Measurements from ENCODE around the gene NPBWR2. TPM values are rescaled to one million over a fixed set of nuclear protein-coding genes. Genes with fewer than 3 reads are reported as not detected.

NPBWR2 gene
- total RNA-seq, 1 experiment from 2014 or later = not detected

DNA sequence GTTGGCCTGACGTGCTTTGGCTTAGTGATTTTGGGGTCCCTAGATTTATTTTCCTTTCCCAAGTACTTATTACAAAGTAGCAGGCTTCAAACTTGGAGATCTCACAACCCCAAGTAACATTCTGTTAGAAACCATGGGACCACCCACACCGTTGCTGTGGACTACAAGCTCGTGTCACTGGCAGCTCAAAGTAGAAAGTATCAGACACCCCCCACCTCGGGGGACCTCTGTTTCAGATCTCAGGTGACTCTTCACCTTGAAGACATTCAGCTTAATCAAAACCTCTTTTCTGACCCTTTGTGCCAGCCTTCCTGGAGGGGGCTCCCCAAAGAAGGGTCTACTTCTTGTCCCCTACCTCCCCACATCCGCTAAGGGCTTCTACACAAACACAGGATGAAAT lies 41.2 kb upstream of the NPBWR2 start:
- Histone ChIP-seq H3K4me3 (ENCODE audit: insufficient read depth, low read depth, low read length) (no peak overlapping the region), H3K27me3 (ENCODE audit: control insufficient read depth, insufficient read depth, low read length) (no peaks in the 10 kb centered on the region), H3K36me3 (replicated peaks; ENCODE audit: control insufficient read depth, insufficient read depth, low read length) (no peaks in the 10 kb centered on the region)
- peak; percentile 26 for DNase-seq

DNA sequence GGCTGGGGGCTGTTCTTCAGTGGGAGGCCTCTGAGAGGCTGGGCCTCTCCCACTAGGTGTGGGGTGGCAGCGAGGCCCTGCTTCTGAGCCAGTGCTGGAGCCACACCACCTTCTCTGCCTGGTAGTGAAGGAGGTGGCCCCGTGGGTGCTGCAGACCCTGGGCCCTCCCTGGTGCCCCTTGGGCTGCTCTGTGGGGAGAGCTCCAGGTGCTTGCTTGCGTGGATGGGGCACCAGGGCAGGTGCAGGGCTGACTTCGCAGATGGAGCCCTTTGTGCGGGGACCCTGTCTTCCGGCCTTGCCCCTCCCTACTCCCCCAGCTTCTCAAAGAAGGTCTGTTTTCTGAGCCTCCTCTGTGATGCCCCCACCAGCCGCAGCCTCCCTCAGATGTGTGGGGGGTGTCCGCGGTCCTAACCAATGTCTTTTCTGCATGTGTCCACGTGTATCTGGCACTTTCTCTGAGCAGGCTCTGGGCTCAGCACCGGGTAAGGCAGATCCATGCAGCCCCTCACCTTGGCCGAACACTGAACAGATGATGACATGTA lies 39.6 kb upstream of the NPBWR2 start:
- DNase-seq = peak; percentile 49
- Histone ChIP-seq H3K4me3 (ENCODE audit: insufficient read depth, low read depth, low read length) (no peak overlapping the region), H3K27me3 (ENCODE audit: control insufficient read depth, insufficient read depth, low read length) (no peaks in the 10 kb centered on the region), H3K36me3 (replicated peaks; ENCODE audit: control insufficient read depth, insufficient read depth, low read length) (no peaks in the 10 kb centered on the region)

DNA sequence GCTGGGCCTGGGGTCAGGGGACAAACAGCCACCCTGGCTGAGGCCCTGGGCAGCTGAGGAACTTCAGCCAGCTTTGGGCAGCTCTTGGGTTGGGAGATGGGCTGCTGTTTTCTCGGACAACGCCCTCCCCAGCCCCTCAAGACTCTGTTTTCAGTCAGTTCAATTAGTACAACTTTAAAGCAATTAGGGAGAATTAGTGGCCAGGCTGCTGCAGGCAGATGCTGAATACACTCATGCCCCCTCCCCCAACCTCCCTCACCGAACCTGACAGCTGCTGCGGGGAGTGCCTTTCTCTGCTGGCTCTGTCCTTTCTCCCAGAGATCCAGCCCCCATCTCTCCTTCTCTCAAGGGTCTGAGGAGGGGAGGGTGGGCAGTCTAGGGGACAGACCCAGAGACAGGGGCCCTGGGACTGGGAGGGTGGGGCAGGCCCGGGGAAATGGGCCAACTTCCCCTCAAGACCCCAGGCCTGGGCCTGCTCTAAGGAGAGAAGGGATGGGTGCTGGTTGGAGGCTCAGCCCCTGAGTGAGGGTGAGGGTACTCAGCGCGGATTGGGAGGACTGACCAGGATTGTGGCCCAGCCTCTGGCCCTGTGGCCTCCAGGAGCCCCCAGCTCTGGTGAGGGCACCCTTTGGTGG lies 39.1 kb upstream of the NPBWR2 start:
- H3K4me3 ChIP-seq (ENCODE audit: insufficient read depth, low read depth, low read length) = no peak overlapping the region
- H3K36me3 ChIP-seq (replicated peaks; ENCODE audit: control insufficient read depth, insufficient read depth, low read length) = no peaks in the 10 kb centered on the region
- H3K27me3 ChIP-seq (ENCODE audit: control insufficient read depth, insufficient read depth, low read length) = no peaks in the 10 kb centered on the region
- peak; percentile 67 for DNase-seq

DNA sequence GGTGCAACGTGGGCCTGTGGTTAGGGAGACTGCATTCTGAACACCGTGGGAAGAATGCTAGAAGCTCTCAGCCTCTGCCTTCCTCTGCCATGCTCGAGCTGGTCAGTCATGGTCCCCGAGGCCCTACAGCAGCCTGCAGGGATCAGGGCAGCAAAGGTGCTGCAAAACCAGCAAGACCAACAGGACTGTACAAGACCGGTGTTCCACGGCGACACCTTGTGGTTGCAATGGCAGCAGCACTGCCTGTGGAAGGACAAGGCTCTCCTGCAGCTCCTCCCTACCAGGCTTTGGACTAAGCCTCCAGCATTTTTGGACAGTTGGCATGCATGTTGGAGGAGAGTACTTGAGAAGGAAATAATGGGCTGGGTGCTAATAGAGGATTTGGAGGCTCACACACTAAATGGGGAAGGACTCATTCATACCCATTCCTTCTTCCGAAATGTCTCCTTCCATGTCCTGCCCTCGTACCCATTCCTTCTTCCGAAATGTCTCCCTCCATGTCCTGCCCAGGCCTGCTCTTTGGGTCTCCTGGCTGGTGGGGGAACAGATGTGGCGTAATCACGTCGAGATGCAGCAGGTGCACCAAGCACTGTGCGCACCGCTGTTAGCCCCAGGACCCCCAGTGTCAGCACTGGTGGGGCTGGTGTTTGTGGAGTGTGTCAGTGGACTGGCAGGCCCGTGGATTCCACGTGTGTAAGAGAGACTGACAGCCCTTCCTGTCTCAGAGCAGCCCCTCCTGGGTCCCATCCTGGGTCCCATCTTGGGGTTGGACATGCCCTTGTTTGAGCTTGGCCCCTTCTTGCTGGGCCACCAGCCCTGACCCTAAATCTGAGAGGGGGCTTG lies 38.3 kb upstream of the NPBWR2 start:
- DNase-seq = peak; percentile 64
- Histone ChIP-seq H3K4me3 (ENCODE audit: insufficient read depth, low read depth, low read length) (no peak overlapping the region), H3K36me3 (replicated peaks; ENCODE audit: control insufficient read depth, insufficient read depth, low read length) (no peaks in the 10 kb centered on the region), H3K27me3 (ENCODE audit: control insufficient read depth, insufficient read depth, low read length) (no peaks in the 10 kb centered on the region)

DNA sequence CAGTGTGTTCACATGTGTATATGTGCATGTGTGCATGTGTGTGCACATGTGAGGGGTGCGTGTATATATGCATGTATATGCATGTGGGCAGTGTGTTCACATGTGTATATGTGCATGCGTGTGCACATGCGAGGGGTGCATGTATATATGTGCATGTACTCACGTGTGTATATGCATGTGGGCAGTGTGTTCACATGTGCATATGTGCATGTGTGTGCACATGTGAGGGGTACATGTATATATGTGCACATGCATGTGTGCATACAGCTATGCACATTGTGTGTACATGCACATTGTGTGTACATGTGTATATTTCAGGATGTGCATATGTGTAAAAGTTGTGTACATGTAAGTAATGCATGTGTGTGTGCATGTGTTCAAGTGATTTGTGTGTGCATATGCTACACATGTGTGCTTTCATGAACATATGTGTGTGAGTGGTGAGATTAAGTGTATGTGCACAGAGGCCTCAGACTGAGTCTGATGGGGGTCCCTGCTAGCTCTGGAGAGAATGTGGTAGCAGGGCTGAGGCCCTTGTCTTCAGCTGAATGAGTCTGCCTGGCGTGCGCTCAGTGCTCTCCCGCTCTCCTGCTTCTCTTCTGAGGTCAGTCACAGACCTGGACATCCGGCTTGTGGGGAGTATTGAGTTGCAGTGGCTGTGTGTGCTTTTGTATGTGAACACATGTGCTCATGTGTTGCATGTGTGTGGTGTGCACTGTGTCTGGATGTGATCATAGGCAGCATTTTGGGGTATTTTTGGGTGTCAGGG lies 37.0 kb upstream of the NPBWR2 start:
- Histone ChIP-seq H3K36me3 (replicated peaks; ENCODE audit: control insufficient read depth, insufficient read depth, low read length) (no peaks in the 10 kb centered on the region), H3K4me3 (ENCODE audit: insufficient read depth, low read depth, low read length) (no peak overlapping the region), H3K27me3 (ENCODE audit: control insufficient read depth, insufficient read depth, low read length) (no peaks in the 10 kb centered on the region)
- peak; percentile 17 for DNase-seq

DNA sequence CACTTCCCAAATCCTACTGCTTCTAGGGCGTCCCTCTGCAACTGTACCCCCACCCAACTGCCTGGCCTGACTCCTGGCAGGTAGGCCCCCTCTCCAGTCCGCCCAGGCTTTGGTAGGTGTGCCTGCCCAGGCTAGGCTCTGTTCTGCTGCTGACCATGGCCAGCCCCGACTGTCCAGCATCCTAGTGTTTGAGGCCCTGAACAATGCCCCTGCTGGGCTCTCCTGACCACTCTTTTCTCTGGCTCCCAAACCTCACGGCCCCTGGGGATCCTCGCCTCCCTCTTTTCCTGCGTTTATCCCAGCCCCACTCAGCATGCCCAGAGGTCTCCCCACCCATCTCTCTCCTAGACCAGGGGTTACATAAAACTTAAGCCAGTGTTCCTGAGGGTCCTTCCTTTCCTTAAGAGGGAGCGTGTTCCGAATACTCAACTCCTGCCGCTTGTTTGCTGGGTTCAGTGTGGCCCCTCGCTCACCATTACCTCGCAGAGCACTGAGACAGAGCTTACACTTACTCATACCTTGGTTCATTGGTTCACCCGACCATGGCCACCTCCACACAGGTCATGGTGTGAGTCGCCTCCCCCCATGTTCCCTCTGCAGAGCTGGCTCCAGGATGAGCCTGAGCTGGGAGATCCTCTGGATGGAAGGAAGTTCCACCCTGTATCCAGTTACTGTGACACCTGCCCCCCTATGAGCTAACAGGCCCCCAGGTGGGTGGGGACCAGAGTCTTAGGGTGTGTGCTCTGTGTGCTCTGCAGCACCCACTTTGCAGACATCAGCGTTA lies 35.8 kb upstream of the NPBWR2 start:
- Histone ChIP-seq H3K27me3 (ENCODE audit: control insufficient read depth, insufficient read depth, low read length) (no peaks in the 10 kb centered on the region), H3K4me3 (ENCODE audit: insufficient read depth, low read depth, low read length) (no peak overlapping the region), H3K36me3 (replicated peaks; ENCODE audit: control insufficient read depth, insufficient read depth, low read length) (no peaks in the 10 kb centered on the region)
- peak; percentile 50 for DNase-seq

DNA sequence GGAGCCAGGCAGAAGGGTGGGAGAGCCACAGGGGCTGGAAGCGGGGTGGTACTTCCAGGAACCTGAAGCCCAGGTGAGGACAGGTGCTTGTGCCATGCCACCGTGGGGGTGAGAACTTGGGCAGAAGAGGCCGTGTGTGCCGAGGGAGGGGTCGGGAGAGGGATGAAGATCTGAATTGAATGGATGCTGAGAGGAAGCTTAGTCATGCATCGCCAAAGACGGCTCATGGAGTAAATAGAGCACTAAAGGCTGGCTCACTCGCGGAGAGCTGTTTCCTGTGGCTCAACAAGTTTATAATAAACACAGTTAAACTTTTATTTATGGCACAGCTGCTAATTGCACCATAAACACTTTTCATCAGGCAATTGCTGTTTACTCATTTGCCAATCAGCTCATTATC lies 35.2 kb upstream of the NPBWR2 start:
- no peaks in the 10 kb centered on the region for H3K27me3 ChIP-seq (ENCODE audit: control insufficient read depth, insufficient read depth, low read length)
- H3K4me3 ChIP-seq (ENCODE audit: insufficient read depth, low read depth, low read length) = no peak overlapping the region
- H3K36me3 ChIP-seq (replicated peaks; ENCODE audit: control insufficient read depth, insufficient read depth, low read length) = no peaks in the 10 kb centered on the region
- peak; percentile 53 for DNase-seq

DNA sequence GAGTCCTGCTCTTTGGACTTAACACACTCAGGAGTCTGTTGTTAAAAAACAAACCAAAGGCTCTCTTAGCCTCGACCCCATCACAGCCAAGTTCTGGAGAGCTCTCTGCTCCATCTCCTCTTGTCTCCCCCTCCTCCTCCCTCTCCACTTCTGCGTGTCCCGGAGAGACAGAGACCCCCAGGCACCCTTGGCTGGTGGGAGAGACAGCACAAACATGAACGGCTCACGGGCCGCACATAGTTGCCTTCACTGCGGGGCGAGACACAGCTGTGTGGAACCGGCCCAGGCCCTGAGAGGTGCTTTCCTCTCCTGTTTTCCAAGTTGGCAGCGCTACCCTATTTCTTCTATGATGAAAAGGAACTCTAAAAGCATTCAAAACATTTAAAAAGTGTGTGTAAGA lies 33.6 kb upstream of the NPBWR2 start:
- peak; percentile 30 for DNase-seq
- no peaks in the 10 kb centered on the region for H3K27me3 ChIP-seq (ENCODE audit: control insufficient read depth, insufficient read depth, low read length)
- no peaks in the 10 kb centered on the region for H3K36me3 ChIP-seq (replicated peaks; ENCODE audit: control insufficient read depth, insufficient read depth, low read length)

DNA sequence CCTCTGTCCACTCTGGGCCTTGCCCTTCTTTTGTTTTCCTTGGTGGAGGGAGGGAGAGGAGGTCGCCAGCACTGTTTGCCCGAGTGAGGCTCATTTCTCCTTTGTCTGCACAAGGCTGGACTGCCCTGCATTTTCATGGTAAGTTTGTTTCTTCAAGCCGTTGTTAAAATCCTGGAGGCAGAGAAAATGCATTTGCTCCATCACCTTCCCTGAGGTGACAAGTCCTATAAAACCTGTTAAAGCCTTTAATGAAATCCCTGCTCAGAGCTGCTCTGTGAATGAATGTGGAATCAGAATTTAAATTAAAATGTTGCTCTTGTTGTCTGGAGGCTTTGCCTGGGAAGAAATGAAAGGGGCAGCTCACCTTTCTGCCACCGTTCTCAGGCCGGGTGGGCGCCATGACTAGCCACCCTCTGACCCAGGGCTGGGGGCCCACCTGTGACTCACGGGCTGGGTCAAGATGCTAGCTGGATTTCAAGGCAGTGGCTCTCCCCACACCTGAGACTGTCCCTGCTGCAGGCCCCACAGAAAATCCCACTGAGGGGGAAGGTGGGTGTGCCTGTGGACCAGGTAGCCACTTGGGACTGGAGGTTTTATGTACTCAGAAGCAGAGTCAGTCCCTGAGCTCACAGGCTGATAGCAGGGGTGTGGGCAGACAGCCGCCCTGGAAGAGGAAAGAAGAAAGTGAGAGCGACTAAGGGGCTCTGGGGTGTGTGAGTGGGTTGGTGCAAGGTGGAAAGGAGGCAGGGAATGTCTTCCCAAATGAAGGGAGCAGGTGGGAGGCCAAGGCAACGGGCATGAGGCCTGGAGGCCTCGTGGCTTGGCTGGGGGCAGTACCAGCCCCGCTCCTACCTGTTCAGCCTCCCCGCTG lies 32.9 kb upstream of the NPBWR2 start:
- no peak overlapping the region for H3K4me3 ChIP-seq (ENCODE audit: insufficient read depth, low read depth, low read length)
- no peaks in the 10 kb centered on the region for H3K36me3 ChIP-seq (replicated peaks; ENCODE audit: control insufficient read depth, insufficient read depth, low read length)
- H3K27me3 ChIP-seq (ENCODE audit: control insufficient read depth, insufficient read depth, low read length) = no peaks in the 10 kb centered on the region
- peak; percentile 33 for DNase-seq

More for the DNA sequence above, 33.6 kb upstream of the NPBWR2 start:
- no peak overlapping the region for H3K4me3 ChIP-seq (ENCODE audit: insufficient read depth, low read depth, low read length)

DNA sequence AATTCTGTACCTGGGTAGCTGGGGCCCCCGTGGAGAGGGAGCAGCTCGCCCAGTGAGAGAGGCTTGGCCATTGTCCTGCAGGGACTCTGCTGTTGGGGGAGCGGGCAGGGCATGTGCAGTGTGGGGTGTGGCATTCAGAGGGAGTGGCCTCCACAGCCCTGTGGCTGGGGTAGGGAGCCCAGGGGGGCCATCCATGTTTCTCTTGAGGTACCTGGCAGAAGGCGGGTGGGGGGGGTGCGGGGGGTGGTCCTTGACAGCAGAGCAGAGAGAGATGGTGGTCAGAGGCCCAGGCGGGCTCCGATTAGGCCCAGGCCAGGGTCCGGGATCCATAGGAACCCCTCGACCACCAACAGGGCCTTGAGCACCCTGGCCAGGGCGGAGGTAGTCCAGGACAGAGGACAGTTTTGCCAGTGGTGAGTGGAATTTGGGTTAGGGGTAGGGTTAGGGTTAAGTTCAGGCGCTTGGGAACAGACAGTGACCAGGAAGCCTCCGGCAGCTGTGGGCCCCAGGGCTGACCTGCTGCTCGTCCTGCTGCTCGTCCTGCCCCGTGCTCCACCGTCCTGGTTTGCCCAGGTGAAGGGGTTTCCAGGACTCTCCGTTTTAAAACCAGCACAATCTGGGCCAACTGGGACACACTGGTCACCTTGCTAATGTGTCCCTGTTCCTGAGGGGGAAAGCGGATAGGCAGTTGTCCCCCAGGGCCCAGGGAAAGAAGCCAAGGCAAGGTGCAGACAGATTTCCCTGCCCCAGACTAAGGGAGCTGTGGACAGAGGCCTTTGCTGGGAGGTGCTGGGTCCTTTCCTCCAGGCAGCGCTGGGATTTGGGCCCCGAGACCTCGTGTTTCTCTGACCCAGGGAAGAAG lies 32.1 kb upstream of the NPBWR2 start:
- H3K4me3 ChIP-seq (ENCODE audit: insufficient read depth, low read depth, low read length) = no peak overlapping the region
- H3K36me3 ChIP-seq (replicated peaks; ENCODE audit: control insufficient read depth, insufficient read depth, low read length) = no peaks in the 10 kb centered on the region
- DNase-seq = peak; percentile 64
- no peaks in the 10 kb centered on the region for H3K27me3 ChIP-seq (ENCODE audit: control insufficient read depth, insufficient read depth, low read length)

DNA sequence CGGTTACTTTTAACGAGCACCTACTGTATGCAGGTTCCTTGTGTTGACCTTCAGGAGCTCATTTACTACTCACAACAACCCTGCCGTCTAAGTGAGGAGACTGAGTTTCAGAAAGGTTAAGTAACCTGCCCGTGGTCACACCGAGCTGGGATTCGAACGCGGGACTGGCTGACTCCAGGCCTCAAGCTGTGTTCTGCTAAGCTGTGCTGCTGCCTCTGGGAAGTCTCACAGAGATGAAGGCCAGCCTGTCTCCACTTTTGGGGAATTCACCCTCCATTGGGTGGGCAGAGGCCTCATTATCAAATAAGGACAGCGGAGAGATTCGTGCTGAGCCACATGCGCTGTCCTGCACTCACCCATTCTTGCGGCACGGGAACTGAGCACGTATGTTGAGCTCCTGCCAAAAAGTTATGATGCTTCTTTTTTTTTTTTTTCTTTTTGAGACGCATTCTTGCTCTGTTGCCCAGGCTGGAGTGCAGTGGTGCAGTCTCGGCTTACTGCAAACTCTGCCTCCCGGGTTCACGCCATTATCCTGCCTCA lies 31.0 kb upstream of the NPBWR2 start:
- Histone ChIP-seq H3K36me3 (replicated peaks; ENCODE audit: control insufficient read depth, insufficient read depth, low read length) (no peaks in the 10 kb centered on the region), H3K27me3 (ENCODE audit: control insufficient read depth, insufficient read depth, low read length) (no peaks in the 10 kb centered on the region), H3K4me3 (ENCODE audit: insufficient read depth, low read depth, low read length) (no peak overlapping the region)
- DNase-seq = peak; percentile 19

DNA sequence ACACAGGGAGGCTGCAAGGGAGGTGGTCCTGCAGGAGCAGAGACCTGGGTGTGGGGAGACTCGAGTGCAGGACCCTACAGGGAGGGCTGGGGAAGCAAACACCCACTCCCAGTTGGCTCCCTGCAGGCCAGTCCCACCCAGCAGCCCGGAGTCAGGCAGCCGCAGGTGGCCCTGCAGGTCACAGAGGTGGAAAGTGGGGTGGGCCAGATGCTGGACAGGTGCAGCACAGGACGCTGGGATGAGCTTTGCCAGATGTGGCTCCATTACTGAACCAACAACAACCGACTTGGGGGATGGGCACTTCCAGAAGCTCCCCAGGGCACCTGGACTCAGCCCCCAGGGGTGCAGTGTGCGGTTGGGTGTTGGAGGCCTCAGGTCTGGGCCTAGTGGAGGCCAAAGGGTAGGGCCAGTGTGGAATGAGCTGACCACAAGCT lies 30.2 kb upstream of the NPBWR2 start:
- peak; percentile 30 for DNase-seq
- Histone ChIP-seq H3K36me3 (replicated peaks; ENCODE audit: control insufficient read depth, insufficient read depth, low read length) (no peaks in the 10 kb centered on the region), H3K4me3 (ENCODE audit: insufficient read depth, low read depth, low read length) (no peak overlapping the region), H3K27me3 (ENCODE audit: control insufficient read depth, insufficient read depth, low read length) (no peaks in the 10 kb centered on the region)

Data from H7 (cell line).